ENCODE data around the gene STK36. TPM values are rescaled to one million over a fixed set of nuclear protein-coding genes. Genes with fewer than 3 reads are reported as not detected.

Gene STK36
- total RNA-seq, 1 experiment from 2014 or later, result 48.6 TPM

GRCh38 chr2:218736531-218736930 is 64.6 kb downstream of the STK36 start:
- no TSS peak for BruUV-seq (replicated peaks)
- H3K9me3 ChIP-seq (ENCODE audit: control insufficient read depth, insufficient read depth, low read depth, low read length), result no peaks in the 10 kb centered on the region
- H3K36me3 ChIP-seq (ENCODE audit: control insufficient read depth, insufficient read depth, low read length), result peaks cover 6% of the 10 kb centered on the region; the same call in 1 of the 2 replicates
- H3K27ac ChIP-seq (ENCODE audit: low read length), result no peak overlapping the region
- TF ChIP-seq REST (IDR thresholded peaks at IDR 0.05; ENCODE audit: insufficient read depth in 1 of 2, low read depth in 2 of 2, low read length in 1 of 2), result no peak
- TF ChIP-seq, protein P1, sequence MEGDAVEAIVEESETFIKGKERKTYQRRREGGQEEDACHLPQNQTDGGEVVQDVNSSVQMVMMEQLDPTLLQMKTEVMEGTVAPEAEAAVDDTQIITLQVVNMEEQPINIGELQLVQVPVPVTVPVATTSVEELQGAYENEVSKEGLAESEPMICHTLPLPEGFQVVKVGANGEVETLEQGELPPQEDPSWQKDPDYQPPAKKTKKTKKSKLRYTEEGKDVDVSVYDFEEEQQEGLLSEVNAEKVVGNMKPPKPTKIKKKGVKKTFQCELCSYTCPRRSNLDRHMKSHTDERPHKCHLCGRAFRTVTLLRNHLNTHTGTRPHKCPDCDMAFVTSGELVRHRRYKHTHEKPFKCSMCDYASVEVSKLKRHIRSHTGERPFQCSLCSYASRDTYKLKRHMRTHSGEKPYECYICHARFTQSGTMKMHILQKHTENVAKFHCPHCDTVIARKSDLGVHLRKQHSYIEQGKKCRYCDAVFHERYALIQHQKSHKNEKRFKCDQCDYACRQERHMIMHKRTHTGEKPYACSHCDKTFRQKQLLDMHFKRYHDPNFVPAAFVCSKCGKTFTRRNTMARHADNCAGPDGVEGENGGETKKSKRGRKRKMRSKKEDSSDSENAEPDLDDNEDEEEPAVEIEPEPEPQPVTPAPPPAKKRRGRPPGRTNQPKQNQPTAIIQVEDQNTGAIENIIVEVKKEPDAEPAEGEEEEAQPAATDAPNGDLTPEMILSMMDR (IDR thresholded peaks at IDR 0.05), result no peak
- no peak for TF ChIP-seq POLR2AphosphoS5 (IDR thresholded peaks at IDR 0.05; ENCODE audit: low read depth, low read length)
- TF ChIP-seq TCF7L2 (IDR thresholded peaks at IDR 0.05; ENCODE audit: low read depth, low read length), result no peak
- no peak for TF ChIP-seq SIN3A (IDR thresholded peaks at IDR 0.05; ENCODE audit: borderline replicate concordance, insufficient read depth, low read depth, low read length)
- ATAC-seq (no peak), DNase-seq (ENCODE audit: low read depth, low spot score) (no peak)
- ChIA-PET POLR2A (no interaction called here), CTCF (interaction anchor here (0.6 kb wide), 1 partner anchor 14 kb away, joined by 3 read pairs; no protein-coding TSS in a partner anchor)
- intact Hi-C loops (cut with micrococcal nuclease; ENCODE audit: unreplicated experiment), result no loop called here
- H3K4me3 ChIP-seq (ENCODE audit: low read depth in 2 of 2, low read length in 2 of 2), result no peak overlapping the region
- peaks cover 15% of the 10 kb centered on the region for H3K4me1 ChIP-seq (ENCODE audit: control insufficient read depth, insufficient read depth, low read length)
- no peaks in the 10 kb centered on the region for H3K27me3 ChIP-seq (ENCODE audit: control insufficient read depth, insufficient read depth, low read length)
- in situ Hi-C loops (cut with HindIII; ENCODE audit: low pct_unique_long_range_greater_than_20kb, low sequenced_read_pairs), result no loop called here

GRCh38 chr2:218743068-218743467 is 71.2 kb downstream of the STK36 start:
- BruUV-seq (replicated peaks), result no TSS peak
- POLR2A ChIA-PET, result no interaction called here
- TF ChIP-seq POLR2AphosphoS5 (IDR thresholded peaks at IDR 0.05; ENCODE audit: low read depth, low read length), result no peak
- TF ChIP-seq SIN3A (IDR thresholded peaks at IDR 0.05; ENCODE audit: borderline replicate concordance, insufficient read depth, low read depth, low read length), result no peak
- TF ChIP-seq, protein P1 (IDR thresholded peaks at IDR 0.05), result no peak
- TF ChIP-seq TCF7L2 (IDR thresholded peaks at IDR 0.05; ENCODE audit: low read depth, low read length), result no peak
- TF ChIP-seq REST (IDR thresholded peaks at IDR 0.05; ENCODE audit: insufficient read depth in 1 of 2, low read depth in 2 of 2, low read length in 1 of 2), result no peak

More at GRCh38 chr2:218743068-218743467, 71.2 kb downstream of the STK36 start:
- peaks cover 5% of the 10 kb centered on the region; the same call in 1 of the 2 replicates for H3K36me3 ChIP-seq (ENCODE audit: control insufficient read depth, insufficient read depth, low read length)
- intact Hi-C loops (cut with micrococcal nuclease; ENCODE audit: unreplicated experiment), result no loop called here
- no peak overlapping the region for H3K27ac ChIP-seq (ENCODE audit: low read length)
- no peak overlapping the region for H3K4me3 ChIP-seq (ENCODE audit: low read depth in 2 of 2, low read length in 2 of 2)
- DNase-seq (ENCODE audit: low read depth, low spot score) (no peak), ATAC-seq (no peak)
- CTCF ChIA-PET, result no interaction called here
- no peaks in the 10 kb centered on the region for H3K27me3 ChIP-seq (ENCODE audit: control insufficient read depth, insufficient read depth, low read length)
- H3K4me1 ChIP-seq (ENCODE audit: control insufficient read depth, insufficient read depth, low read length), result no peaks in the 10 kb centered on the region
- in situ Hi-C loops (cut with HindIII; ENCODE audit: low pct_unique_long_range_greater_than_20kb, low sequenced_read_pairs), result no loop called here
- H3K9me3 ChIP-seq (ENCODE audit: control insufficient read depth, insufficient read depth, low read depth, low read length), result no peaks in the 10 kb centered on the region
